KMS-11 (cell line): Measurements from ENCODE around the gene SPEM3.

Source experiments
- H2AFZ ChIP-seq: fragments of 200-600 bp; sonication (generic); 2 replicates; pipeline ENCODE4 v1.6.1; 2016; ENCODE audit warnings: antibody characterized with exemption, mixed run types, low read depth
- H3K27ac ChIP-seq: fragments of 200-600 bp; sonication (generic); 2 replicates; pipeline ENCODE4 v1.6.1; 2016; ENCODE audit warnings: mild to moderate bottlenecking, mixed run types
- H3K27me3 ChIP-seq: fragments of 200-600 bp; sonication (generic); 2 replicates; pipeline ENCODE4 v1.6.1; 2017; ENCODE audit warnings: mild to moderate bottlenecking, low read depth, mixed run types, moderate library complexity; ENCODE audit not compliant: insufficient read depth
- H3K36me3 ChIP-seq: fragments of 200-600 bp; sonication (generic); 2 replicates; pipeline ENCODE4 v1.6.1; 2017; ENCODE audit warnings: mild to moderate bottlenecking, mixed run types; ENCODE audit not compliant: insufficient read depth
- H3K4me1 ChIP-seq: fragments of 200-600 bp; sonication (generic); 2 replicates; pipeline ENCODE4 v1.6.1; 2016; ENCODE audit warnings: mild to moderate bottlenecking, low read depth, mixed run types; ENCODE audit not compliant: poor library complexity, severe bottlenecking
- H3K4me2 ChIP-seq: fragments of 200-600 bp; sonication (generic); 2 replicates; pipeline ENCODE4 v1.7.0; 2016; ENCODE audit warnings: mild to moderate bottlenecking, mixed run types
- H3K4me3 ChIP-seq: fragments of 200-600 bp; sonication (generic); IDR thresholded peaks from 2 replicates; pipeline ENCODE4 v1.6.1; 2017; ENCODE audit warnings: low read depth, low read length, mixed read lengths; ENCODE audit not compliant: insufficient read depth
- H3K79me2 ChIP-seq: fragments of 200-600 bp; sonication (generic); 2 replicates; pipeline ENCODE4 v1.6.1; 2016; ENCODE audit warnings: low read depth, mixed run types; ENCODE audit not compliant: insufficient read depth
- H3K9ac ChIP-seq: fragments of 200-600 bp; sonication (generic); 2 replicates; pipeline ENCODE4 v1.6.1; 2016; ENCODE audit warnings: mild to moderate bottlenecking, mixed run types
- H4K20me1 ChIP-seq: fragments of 200-600 bp; sonication (generic); 2 replicates; pipeline ENCODE4 v1.6.1; 2016; ENCODE audit warnings: mild to moderate bottlenecking, mixed run types; ENCODE audit not compliant: insufficient read depth
- CTCF ChIP-seq: fragments of 200-600 bp; sonication (generic); conservative IDR thresholded peaks from 2 replicates; pipeline ENCODE4 v1.6.1; 2017; ENCODE audit warnings: low read depth, mild to moderate bottlenecking, antibody characterized with exemption, low read length, moderate library complexity, mixed read lengths

Gene SPEM3

GRCh38 chr17:7459961-7460545, 31.4 kb downstream of the SPEM3 start:
- no peak overlapping the region for H3K4me2 ChIP-seq
- no peaks in the 10 kb centered on the region for H4K20me1 ChIP-seq
- no peak overlapping the region for H3K9ac ChIP-seq
- no peaks in the 10 kb centered on the region for H3K4me1 ChIP-seq
- H3K27me3 ChIP-seq = no peaks in the 10 kb centered on the region
- no peaks in the 10 kb centered on the region for H3K36me3 ChIP-seq
- no peak overlapping the region for H2AFZ ChIP-seq
- no peak for TF ChIP-seq CTCF
- no peaks in the 10 kb centered on the region for H3K79me2 ChIP-seq
- H3K27ac ChIP-seq = no peak overlapping the region
- H3K4me3 ChIP-seq = no peak overlapping the region

- H3K27me3 ChIP-seq = no peaks in the 10 kb centered on the region
- H3K4me1 ChIP-seq = no peaks in the 10 kb centered on the region
- no peak overlapping the region for H2AFZ ChIP-seq
- no peak overlapping the region for H3K9ac ChIP-seq
- H3K36me3 ChIP-seq = no peaks in the 10 kb centered on the region
- H3K4me2 ChIP-seq = no peak overlapping the region
- H3K4me3 ChIP-seq = no peak overlapping the region
- H4K20me1 ChIP-seq = no peaks in the 10 kb centered on the region
- no peak overlapping the region for H3K27ac ChIP-seq
- H3K79me2 ChIP-seq = no peaks in the 10 kb centered on the region
- TF ChIP-seq CTCF = no peak
Measured at GRCh38 chr17:7460850-7461660, 32.4 kb downstream of the SPEM3 start.

- H3K79me2 ChIP-seq = no peaks in the 10 kb centered on the region
- no peak for TF ChIP-seq CTCF
- no peaks in the 10 kb centered on the region for H3K4me1 ChIP-seq
- H2AFZ ChIP-seq = no peak overlapping the region
- H3K4me2 ChIP-seq = no peak overlapping the region
- no peaks in the 10 kb centered on the region for H3K27me3 ChIP-seq
- no peak overlapping the region for H3K9ac ChIP-seq
- H3K36me3 ChIP-seq = no peaks in the 10 kb centered on the region
- H4K20me1 ChIP-seq = no peaks in the 10 kb centered on the region
- H3K27ac ChIP-seq = no peak overlapping the region
- H3K4me3 ChIP-seq = no peak overlapping the region
Measured at GRCh38 chr17:7462474-7463371, 34.1 kb downstream of the SPEM3 start.

GRCh38 chr17:7463372-7463846, 34.8 kb downstream of the SPEM3 start:
- Histone ChIP-seq H3K27ac (no peak overlapping the region), H3K27me3 (no peaks in the 10 kb centered on the region), H3K4me3 (no peak overlapping the region), H3K9ac (no peak overlapping the region), H2AFZ (no peak overlapping the region), H4K20me1 (no peaks in the 10 kb centered on the region), H3K36me3 (no peaks in the 10 kb centered on the region), H3K4me2 (no peak overlapping the region), H3K4me1 (no peaks in the 10 kb centered on the region), H3K79me2 (no peaks in the 10 kb centered on the region)
- TF ChIP-seq CTCF = no peak
